NB4 (cell line): ENCODE measurements around the gene DMXL2.
A peak's percentile ranks its signal among the peaks of the same experiment; 100 is the strongest.
"Not testable (repeated sequence)": the region's sequence is repeated elsewhere in the genome, so short reads cannot be mapped to it uniquely, and the experiment has no call there.

ENCODE experiments used
- DNase-seq: peaks from one replicate; pipeline ENCODE4 v3.0.0; 2010; ENCODE audit warnings: low read depth
- H3K4me3 ChIP-seq: one replicate; pipeline ENCODE4 v1.5.1; 2011; ENCODE audit warnings: mild to moderate bottlenecking, low read depth, low read length, moderate library complexity
- MAX ChIP-seq: IDR thresholded peaks from 2 replicates; pipeline ENCODE4 v1.6.1; 2011; ENCODE audit warnings: low read depth, low read length
- MYC ChIP-seq: IDR thresholded peaks from 2 replicates; pipeline ENCODE4 v1.6.1; 2011; ENCODE audit warnings: low read depth, low read length
- POLR2A ChIP-seq: IDR thresholded peaks from 2 replicates; pipeline ENCODE4 v1.6.1; 2011; ENCODE audit warnings: mild to moderate bottlenecking; ENCODE audit not compliant: insufficient read length; ENCODE audit errors: extremely low read depth
- TF ChIP-seq, protein P1 (sequence below): IDR thresholded peaks from one replicate; pipeline ENCODE4 v1.5.1; 2012; ENCODE audit warnings: low read depth, low read length

The DMXL2 gene

DNA sequence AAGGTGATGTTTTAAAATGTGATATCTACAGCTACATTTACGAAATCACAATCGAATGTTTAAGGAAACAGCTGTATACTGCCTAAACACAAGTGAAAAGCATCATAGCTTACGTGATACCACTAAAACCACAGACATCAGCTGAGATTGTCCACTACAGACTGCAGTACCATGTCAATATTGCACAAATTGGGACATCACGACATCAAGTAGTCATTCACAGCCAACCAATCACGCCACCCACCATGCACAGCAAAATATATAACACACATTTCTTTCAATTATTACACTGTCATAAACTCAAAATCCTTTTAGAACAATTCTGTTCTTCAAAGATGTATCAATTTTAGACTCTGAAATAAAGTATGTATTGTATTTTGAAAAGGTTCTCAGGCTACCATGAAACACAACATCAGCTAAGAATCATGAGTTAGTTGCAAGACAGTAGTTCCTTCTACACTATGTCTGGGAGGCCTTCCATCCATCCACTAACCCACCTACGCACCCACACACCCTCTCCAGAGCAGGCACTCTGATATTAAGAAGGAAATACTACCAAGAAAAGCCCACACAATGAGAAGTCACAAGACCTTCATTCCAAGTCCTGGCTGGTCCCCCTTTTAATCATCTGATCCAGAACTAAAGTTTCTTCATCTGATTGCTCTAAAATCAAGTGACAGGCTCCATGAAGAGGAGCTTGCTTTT, 3.1 kb downstream of the DMXL2 start:
- peak; percentile 63 for DNase-seq
- TF ChIP-seq, protein P1, sequence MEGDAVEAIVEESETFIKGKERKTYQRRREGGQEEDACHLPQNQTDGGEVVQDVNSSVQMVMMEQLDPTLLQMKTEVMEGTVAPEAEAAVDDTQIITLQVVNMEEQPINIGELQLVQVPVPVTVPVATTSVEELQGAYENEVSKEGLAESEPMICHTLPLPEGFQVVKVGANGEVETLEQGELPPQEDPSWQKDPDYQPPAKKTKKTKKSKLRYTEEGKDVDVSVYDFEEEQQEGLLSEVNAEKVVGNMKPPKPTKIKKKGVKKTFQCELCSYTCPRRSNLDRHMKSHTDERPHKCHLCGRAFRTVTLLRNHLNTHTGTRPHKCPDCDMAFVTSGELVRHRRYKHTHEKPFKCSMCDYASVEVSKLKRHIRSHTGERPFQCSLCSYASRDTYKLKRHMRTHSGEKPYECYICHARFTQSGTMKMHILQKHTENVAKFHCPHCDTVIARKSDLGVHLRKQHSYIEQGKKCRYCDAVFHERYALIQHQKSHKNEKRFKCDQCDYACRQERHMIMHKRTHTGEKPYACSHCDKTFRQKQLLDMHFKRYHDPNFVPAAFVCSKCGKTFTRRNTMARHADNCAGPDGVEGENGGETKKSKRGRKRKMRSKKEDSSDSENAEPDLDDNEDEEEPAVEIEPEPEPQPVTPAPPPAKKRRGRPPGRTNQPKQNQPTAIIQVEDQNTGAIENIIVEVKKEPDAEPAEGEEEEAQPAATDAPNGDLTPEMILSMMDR = no peak
- TF ChIP-seq MAX (no peak; the same call in 1 of the 2 replicates), POLR2A (no peak), MYC (no peak)
- peak overlapping the region; percentile 91 for H3K4me3 ChIP-seq

DNA sequence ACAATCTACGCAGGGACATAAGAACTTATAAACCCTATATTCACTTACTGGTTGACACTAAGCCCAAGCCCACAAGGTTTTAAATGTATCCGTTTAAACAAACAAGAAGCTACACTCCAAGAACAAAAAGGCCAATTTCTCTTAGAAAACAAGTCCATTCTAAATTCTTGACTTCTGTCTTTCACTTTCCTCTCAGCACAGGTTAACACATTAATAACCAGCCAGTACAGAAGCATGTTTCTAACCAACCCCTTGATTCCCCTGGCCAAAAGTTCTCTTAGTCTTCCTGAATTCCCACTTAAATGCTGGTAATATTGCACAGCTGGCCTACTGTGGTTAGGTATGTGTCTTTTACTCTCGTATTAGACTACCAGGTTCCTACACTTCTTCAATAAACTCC, 4.7 kb downstream of the DMXL2 start:
- H3K4me3 ChIP-seq = peak overlapping the region; percentile 91
- no peak for DNase-seq
- TF ChIP-seq, protein P1 = no peak

DNA sequence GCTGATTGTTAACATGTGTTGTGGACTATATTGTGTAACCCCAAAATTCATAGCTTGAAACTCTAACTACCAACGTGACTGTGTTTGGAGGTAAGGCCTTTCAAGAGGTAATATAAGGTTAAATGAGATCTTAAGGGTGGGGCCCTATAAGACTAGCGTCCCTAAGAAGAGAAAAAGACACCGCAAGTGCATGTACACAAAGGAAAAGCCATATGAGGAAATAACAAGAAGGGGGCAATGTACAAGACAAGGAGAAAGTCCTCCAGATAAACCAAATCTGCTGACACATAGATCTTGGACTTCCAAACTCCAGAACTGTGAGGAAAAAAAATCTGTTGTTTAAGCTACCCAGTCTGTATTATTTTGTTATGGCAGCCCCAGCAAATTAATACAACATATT, 8.6 kb downstream of the DMXL2 start:
- H3K4me3 ChIP-seq = no peak overlapping the region
- DNase-seq = no peak
- TF ChIP-seq MAX (no peak), MYC (no peak), POLR2A (no peak)
- TF ChIP-seq, protein P1 = no peak

GRCh38 chr15:51612669-51613068, 9.9 kb downstream of the DMXL2 start:
- DNase-seq, H3K4me3 ChIP-seq: not testable (repeated sequence)

DNA sequence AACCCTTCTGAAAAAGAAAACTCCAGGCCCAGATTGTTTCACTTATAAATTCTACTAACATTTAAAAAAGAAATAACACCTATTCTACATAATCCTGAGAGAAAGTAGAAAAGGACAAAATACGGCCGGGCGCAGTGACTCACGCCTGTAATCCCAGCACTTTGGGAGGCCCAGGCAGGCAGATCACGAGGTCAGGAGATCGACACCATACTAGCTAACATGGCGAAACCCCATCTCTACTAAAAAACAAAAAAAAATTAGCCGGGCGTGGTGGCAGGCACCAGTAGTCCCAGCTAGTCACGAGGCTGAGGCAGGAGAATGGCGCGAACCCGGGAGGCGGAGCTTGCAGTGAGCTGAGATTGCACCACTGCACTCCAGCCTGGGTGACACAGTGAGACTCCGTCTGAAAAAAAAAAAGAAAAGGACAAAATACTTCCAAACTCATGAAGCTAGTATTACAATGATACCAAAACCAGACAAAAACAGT, 19.1 kb downstream of the DMXL2 start:
- peak overlapping the region; percentile 91 for H3K4me3 ChIP-seq
- peak; percentile 87 for DNase-seq
- TF ChIP-seq MYC (peak; percentile 62), POLR2A (peak; percentile 31), MAX (peak; percentile 69)

DNA sequence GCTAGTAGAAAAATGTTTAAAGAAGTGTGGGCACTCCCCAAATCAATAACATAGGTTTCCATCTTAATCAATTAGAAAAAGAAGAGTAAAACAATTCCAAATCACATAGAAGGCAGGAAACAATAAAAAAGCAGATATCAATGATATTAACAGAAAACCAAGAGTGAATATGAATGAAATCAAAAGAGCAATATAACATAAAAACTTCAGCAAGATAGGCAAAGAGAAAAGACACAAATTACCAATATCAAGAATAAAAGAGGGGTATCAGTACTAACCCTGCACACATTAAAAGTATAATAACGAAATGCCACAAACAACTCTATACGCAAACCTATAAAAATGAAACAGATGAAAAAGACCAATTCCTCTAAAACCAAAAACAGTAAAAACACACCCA, 19.6 kb downstream of the DMXL2 start:
- peak overlapping the region; percentile 91 for H3K4me3 ChIP-seq
- DNase-seq = no peak
- TF ChIP-seq, protein P1 = no peak

GRCh38 chr15:51602484-51602883, 20.1 kb downstream of the DMXL2 start:
- TF ChIP-seq POLR2A = no peak
- no peak for TF ChIP-seq MAX
- TF ChIP-seq, protein P1 = no peak
- TF ChIP-seq MYC = no peak
- DNase-seq = no peak
- peak overlapping the region; percentile 91 for H3K4me3 ChIP-seq
